HG03108 (cell line): ENCODE results near the gene STX1A.
"Not testable (repeated sequence)": the region's sequence is repeated elsewhere in the genome, so short reads cannot be mapped to it uniquely, and the experiment has no call there.

ENCODE experiments used
- ATAC-seq: cut with Tn5 transposase; IDR thresholded peaks from one replicate; pipeline ENCODE4 v1.9.1; 2021; ENCODE audit warnings: moderate library complexity; ENCODE audit not compliant: unreplicated experiment

Gene STX1A

DNA sequence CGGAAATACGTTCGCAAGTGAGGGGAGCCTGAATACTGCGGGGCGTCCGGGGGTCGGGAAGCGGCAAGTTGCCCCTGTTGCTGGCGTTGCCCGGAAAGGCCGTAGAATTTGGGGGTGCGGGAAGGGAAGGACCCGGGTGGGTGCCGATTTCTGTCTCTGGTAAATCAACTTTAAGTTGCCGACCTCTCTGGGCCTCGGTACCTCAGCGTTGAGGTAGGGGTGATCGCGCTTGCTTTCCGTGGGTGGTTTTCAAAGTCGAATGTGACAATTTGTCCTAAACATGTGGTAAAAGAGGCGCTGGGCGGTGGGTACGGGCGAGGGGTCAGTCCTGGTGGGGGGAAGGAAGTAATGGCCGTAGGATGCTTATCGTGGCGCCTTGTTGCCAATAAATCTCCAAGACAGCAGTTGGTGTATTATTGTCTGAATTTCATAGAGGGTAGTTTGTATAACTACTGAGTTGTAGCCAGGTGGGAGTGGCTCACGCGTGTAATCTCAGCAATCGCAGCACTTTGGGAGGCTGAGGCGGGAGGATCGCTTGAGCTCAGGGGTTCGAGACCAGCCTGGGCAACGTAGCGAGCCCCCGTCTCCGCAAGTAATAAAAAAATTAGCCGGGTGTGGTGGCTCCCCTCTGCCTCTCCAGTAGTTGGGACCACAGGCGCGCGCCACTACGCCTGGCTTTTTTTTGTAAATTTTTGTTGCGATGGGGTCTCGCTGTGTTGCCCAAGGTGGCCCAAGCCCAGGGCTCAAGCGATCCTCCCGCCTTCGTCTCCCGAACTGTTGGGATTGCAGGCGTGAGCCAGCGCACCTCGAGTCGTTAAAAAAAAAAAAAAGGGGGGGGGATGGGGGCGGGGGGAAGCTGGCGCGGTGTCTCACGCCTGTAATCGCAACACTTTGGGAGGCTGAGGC lies 35.4 kb downstream of the STX1A start:
- no peak for ATAC-seq

DNA sequence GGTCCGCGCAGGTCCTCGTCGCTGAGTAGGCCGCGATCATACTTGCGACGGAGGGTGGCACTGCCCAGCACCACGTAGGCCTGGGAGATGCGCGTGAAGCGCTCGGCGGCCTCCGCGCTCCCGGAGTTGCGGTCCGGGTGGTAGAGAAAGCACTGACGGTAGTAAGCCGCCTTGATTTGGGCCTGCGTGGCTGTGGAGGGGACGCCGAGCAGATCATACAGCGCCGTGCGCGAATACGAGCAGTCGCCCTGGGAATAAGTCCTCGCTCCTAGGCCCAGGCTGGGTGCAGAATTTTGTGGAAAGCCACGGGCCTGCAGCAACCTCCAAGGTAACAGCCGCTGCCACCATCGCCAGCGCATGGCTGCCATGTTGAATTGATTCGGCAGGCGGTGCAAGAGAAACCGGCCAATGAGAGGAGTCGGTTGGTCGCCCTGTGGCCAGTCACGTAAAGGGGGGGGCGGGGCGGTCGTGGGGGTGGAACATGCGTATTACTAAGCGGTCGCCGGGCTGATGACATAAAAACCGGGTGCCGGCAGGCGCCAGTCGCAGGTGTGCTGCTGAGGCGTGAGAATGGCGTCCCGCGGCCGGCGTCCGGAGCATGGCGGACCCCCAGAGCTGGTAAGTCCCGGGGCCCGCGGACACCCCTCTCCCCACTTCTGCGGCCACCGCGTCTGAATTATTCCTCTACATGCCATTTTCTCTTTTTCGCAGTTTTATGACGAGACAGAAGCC lies 36.2 kb downstream of the STX1A start, which contains the start of the genes BUD23 and DNAJC30:
BUD23 (plus strand) TSS at position 542 of the 732 bp plus-strand sequence; CDS start at position 571, 29 bp downstream.
DNAJC30 (minus strand) TSS at position 398 of the 732 bp plus-strand sequence; CDS start at position 368, 30 bp downstream.
- ATAC-seq = peak; percentile 91

DNA sequence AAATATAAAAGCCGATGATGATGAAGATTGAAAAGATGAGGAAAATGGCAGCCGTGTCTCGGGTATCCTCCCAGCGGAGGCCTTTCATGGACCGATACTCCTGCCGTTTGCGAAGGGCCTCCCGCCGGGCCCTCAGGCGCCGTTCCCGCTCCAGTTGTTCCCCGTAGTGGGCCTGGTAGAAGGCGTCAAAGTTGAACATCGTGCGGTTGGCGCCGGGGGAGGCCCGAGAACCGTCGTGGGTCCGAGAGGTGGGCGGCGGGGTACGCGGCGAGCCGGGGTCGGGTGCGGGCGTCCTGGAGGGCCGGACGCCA lies 36.8 kb downstream of the STX1A start:
- ATAC-seq = no peak

GRCh38 chr7:73681031-73681430 lies 38.4 kb downstream of the STX1A start:
- ATAC-seq = no peak

- no peak for ATAC-seq
These were observed 39.0 kb downstream of the STX1A start for GRCh38 chr7:73680501-73680900.

DNA sequence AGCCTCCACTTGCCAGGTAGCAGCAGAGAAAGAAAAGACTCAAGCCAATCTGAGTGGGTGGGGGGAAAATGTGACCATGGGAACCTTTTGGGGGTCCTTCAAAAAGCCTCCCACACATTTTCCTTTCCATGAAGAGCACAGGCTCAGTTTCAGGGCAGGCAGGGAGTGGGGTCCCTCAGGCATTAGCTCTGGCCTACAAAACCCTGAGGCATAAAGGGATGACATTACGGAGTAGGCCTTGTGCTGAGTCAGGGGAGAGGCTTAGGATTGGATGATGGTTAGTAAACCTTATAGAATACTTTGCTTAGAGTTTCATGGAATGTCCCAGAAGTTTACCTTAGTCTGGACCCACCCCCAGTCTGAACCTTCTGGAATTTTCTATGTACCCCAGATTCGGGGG lies 39.8 kb downstream of the STX1A start:
- no peak for ATAC-seq

DNA sequence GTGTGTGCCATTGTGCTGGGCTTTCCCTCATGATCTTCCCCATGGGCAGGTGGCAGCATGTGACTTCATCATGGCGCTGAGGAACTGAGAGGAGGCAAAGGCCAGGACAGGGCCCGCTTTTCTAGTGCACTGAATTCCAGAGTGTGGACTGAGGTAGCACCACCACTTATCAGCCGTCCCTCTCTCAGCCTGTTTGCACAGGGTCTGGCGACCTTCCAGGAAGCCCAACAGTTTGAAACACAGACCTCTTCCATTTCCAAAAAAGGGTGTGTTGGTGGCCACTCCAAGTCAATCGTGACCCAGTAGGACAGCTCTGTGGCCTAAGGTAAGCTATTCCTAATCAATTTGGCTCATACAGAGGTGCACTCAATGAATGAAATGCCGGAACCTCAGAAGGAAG lies 40.6 kb downstream of the STX1A start:
- no peak for ATAC-seq

DNA sequence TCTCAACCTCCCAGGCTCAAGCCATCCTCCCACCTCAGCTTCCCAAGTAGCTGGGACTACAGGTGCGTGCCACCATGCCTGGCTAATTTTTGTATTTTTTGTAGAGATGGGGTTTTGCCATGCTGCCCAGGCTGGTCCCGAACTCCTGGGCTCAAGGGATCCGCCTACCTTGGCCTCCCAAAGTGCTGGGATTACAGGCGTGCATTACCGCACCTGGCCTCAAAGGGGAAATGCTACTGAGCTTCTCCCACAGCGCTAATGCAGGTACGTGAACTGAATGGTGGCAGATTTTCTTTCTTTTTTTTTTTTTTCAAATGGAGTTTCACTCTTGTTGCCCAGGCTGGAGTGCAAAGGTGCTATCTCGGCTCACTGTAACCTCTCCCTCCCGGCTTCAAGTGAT lies 43.4 kb downstream of the STX1A start:
- ATAC-seq = not testable (repeated sequence)

DNA sequence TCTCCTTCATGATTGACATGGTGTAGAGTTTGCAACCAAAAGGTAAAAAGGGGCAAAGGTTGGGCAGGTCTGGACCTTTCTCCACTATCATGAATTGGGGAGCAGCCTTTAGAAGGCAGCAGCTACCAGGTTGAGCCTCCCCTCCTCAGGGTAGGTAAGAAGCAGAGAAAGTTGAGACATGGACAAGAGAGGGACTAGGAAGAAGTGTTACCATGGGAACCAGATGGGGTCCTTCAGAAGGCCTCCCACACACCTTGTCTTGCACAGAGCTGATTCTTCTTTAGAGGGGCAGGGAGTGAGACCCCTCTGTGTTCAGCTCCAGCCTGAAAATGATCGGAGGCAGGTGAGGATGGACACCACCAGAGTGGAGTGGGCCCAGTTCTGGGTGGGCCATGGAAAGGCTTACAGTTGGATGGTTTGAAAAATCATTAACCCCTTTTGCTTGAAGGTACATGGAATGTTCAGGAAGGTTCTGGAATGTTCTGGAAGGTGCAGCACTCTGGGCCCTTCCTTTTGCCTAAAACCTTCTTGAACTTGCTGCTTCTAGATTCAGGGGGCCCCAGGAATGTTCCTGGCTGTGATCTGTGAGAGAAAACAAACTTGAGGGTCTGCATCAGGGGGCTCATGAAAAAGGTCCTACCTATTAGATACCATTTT lies 44.9 kb downstream of the STX1A start:
- ATAC-seq = no peak

GRCh38 chr7:73671857-73672445 lies 47.5 kb downstream of the STX1A start:
- ATAC-seq = no peak

GRCh38 chr7:73671322-73671661 lies 48.2 kb downstream of the STX1A start:
- ATAC-seq = no peak

DNA sequence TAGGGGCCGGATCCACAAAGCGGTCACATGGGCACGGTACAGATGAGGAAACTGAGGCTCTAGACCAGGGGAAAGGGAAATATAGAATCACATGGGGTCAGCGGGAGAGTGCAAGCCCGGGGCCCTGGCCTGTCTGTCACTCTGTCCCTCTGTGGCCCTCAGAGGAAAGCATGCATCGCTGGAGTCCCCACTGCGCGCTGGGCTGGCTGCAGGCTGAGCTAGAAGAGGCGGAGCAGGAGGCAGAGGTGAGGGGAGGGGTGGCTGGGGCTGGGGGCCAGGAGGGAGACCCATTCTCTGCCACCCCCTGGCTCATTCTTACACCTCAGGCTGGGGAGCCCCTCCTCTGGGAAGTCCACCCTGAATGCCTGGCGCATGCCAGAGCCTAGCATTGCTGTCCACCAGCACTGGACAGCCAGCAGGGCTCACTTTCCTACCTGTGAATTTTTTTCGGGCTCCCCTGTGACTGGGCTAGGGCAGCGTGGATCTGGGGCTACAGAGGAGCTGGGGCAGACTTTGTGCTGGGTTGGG lies 49.5 kb downstream of the STX1A start:
- ATAC-seq = no peak

GRCh38 chr7:73669288-73669701 lies 50.2 kb downstream of the STX1A start:
- ATAC-seq = no peak

GRCh38 chr7:73668886-73669230 lies 50.6 kb downstream of the STX1A start:
- no peak for ATAC-seq

- ATAC-seq = no peak
These were observed 51.2 kb downstream of the STX1A start for GRCh38 chr7:73668103-73668885.

DNA sequence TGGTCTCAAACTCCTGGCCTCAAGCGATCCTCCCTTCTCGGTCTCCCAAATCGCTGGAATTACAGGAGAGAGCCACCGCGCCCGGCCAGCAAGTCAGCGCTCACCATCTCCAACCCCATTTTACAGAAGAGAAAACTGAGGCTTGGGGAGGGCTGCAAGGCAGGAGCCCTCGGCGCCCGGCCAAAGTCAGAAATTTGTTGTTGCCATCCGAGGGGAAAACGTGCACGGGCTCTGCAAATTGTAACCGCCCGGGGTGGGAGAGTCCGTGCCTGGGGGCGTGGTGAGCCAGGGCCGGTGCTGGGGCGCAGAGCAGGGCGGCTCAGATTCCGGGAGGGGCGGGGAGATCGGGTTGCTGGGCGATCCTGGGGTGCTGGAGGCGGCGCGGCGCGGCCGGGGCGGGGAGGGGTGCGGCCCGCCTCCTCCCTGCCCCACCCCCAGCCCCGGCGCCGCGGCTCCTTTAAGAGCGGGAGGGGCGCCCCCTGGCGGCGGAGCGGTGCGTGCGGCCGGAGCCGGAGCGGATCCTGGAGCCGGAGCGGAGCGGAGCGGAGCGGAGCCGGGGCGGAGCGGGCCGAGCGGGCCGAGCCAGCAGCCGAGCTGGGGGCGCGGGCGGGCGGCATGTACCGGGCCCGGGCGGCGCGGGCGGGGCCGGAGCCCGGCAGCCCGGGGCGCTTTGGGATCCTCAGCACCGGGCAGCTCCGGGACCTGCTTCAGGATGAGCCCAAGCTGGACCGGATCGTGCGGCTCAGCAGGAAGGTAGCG lies 51.9 kb downstream of the STX1A start, which contains the start of gene VPS37D:
VPS37D (plus strand) TSS at position 488 of the 759 bp plus-strand sequence; CDS start at position 616, 128 bp downstream.
- peak; percentile 88 for ATAC-seq

GRCh38 chr7:73663033-73663432 lies 56.4 kb downstream of the STX1A start:
- ATAC-seq = no peak

GRCh38 chr7:73660594-73660993 lies 58.9 kb downstream of the STX1A start:
- ATAC-seq = not testable (repeated sequence)

DNA sequence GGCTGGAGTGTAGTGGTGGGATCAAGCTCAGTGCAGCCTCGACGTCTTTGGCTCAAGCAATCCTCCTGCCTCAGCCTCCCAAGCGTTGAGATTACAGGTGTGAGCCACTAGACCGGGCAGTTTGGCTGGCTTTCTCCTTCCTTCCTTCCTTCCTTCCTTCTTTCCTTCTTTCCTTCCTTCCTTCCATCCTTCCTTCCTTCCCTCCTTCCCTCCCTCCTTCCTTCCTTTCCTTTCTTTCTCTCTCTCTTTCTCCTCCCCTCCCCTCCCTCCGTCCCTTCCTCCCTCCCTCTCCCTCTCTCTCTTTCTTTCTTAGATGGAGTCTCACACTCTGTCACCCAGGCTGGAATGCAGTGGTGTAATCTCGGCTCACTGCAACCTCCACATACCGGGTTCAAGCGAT lies 59.5 kb downstream of the STX1A start:
- no peak for ATAC-seq
